Neuronal stem cell (in vitro differentiated cells): Measurements from ENCODE around the gene TGFBRAP1.

Source experiments
- DNase-seq: peaks from one replicate; pipeline ENCODE4 v3.0.0-alpha.2; 2013; ENCODE audit warnings: low spot score
- H2AFZ ChIP-seq: one replicate; pipeline ENCODE4 v1.6.1; 2013; ENCODE audit warnings: mild to moderate bottlenecking, low read length, inconsistent platforms
- H2AK5ac ChIP-seq: 2 replicates; pipeline ENCODE4 v1.6.1; 2013; ENCODE audit warnings: low read depth, mild to moderate bottlenecking, inconsistent platforms, low read length, moderate library complexity, mixed read lengths
- H2BK120ac ChIP-seq: 2 replicates; pipeline ENCODE4 v1.6.1; 2013; ENCODE audit warnings: low read depth, mild to moderate bottlenecking, inconsistent platforms, low read length, moderate library complexity, mixed read lengths
- H2BK12ac ChIP-seq: one replicate; pipeline ENCODE4 v1.6.1; 2013; ENCODE audit warnings: low read length, inconsistent platforms
- H2BK15ac ChIP-seq: 2 replicates; pipeline ENCODE4 v1.6.1; 2013; ENCODE audit warnings: mild to moderate bottlenecking, low read length, inconsistent platforms, mixed read lengths
- H2BK5ac ChIP-seq: one replicate; pipeline ENCODE4 v1.6.1; 2013; ENCODE audit warnings: inconsistent platforms, mild to moderate bottlenecking, low read length, moderate library complexity
- H3K14ac ChIP-seq: one replicate; pipeline ENCODE4 v1.6.1; 2013; ENCODE audit warnings: low read length, inconsistent platforms
- H3K18ac ChIP-seq: 2 replicates; pipeline ENCODE4 v1.6.1; 2013; ENCODE audit warnings: low read length, inconsistent platforms
- H3K23ac ChIP-seq: 2 replicates; pipeline ENCODE4 v1.6.1; 2013; ENCODE audit warnings: low read depth, mild to moderate bottlenecking, mixed read lengths, low read length, inconsistent platforms; ENCODE audit not compliant: poor library complexity
- H3K27ac ChIP-seq: replicated peaks from 3 replicates; pipeline ENCODE4 v1.5.1; 2013; ENCODE audit warnings: low read length, inconsistent platforms
- H3K27me3 ChIP-seq, 3 experiments: 2 replicates each; pipeline ENCODE4 v1.6.1; 2013; ENCODE audit warnings: low read length in 3 of 3, mild to moderate bottlenecking in 2 of 3, inconsistent platforms in 1 of 3, low read depth in 1 of 3, mixed read lengths in 1 of 3, moderate library complexity in 1 of 3; ENCODE audit not compliant: control insufficient read depth in 3 of 3, insufficient read depth in 3 of 3
- H3K36me3 ChIP-seq, 2 donors: replicated peaks in 1 of 2; 2 replicates each; pipeline ENCODE4 v1.6.1; 2013; ENCODE audit warnings: low read length in 2 of 2; ENCODE audit not compliant: control insufficient read depth in 2 of 2, insufficient read depth in 2 of 2
- H3K4ac ChIP-seq: 2 replicates; pipeline ENCODE4 v1.6.1; 2013; ENCODE audit warnings: inconsistent platforms, mild to moderate bottlenecking, low read length, moderate library complexity
- H3K4me1 ChIP-seq, 2 donors: 1 replicate in 1 of 2; 2 replicates in 1 of 2; pipeline ENCODE4 v1.6.1; 2013; ENCODE audit warnings: low read length in 2 of 2, low read depth in 1 of 2; ENCODE audit not compliant: control insufficient read depth in 2 of 2, insufficient read depth in 1 of 2
- H3K4me2 ChIP-seq: one replicate; pipeline ENCODE4 v1.6.1; 2013; ENCODE audit warnings: mild to moderate bottlenecking, low read length, inconsistent platforms; ENCODE audit not compliant: insufficient read depth, poor library complexity, severe bottlenecking
- H3K4me3 ChIP-seq, 2 donors: 2 replicates each; pipeline ENCODE4 v1.5.1; 2013; ENCODE audit warnings: low read length in 2 of 2, mild to moderate bottlenecking in 2 of 2, inconsistent platforms in 1 of 2, moderate library complexity in 1 of 2
- H3K79me1 ChIP-seq: one replicate; pipeline ENCODE4 v1.6.1; 2013; ENCODE audit warnings: low read depth, mild to moderate bottlenecking, inconsistent platforms, low read length, moderate library complexity
- H3K9ac ChIP-seq: one replicate; pipeline ENCODE4 v1.6.1; 2013; ENCODE audit warnings: mild to moderate bottlenecking, low read depth, low read length, inconsistent platforms; ENCODE audit not compliant: poor library complexity
- H3K9me3 ChIP-seq, 2 donors: replicated peaks in 1 of 2; 2 replicates each; pipeline versions ENCODE3 to v1.6.1; 2013; ENCODE audit warnings: low read length in 2 of 2, mild to moderate bottlenecking in 2 of 2, inconsistent platforms in 1 of 2, low read depth in 1 of 2, mixed read lengths in 1 of 2, moderate library complexity in 1 of 2; ENCODE audit not compliant: control insufficient read depth in 2 of 2, insufficient read depth in 1 of 2
- H4K8ac ChIP-seq: one replicate; pipeline ENCODE4 v1.6.1; 2013; ENCODE audit warnings: low read depth, mild to moderate bottlenecking, inconsistent platforms, low read length, moderate library complexity
- H4K91ac ChIP-seq: one replicate; pipeline ENCODE4 v1.6.1; 2013; ENCODE audit warnings: low read length, low read depth, mild to moderate bottlenecking, inconsistent platforms; ENCODE audit not compliant: poor library complexity
- WGBS, 2 donors: extraction: QIAGEN DNeasy Blood & Tissue Kit; methylation state at CpG; one replicate each; pipeline ENCODE4 v1.1.7; 2013; ENCODE audit warnings: missing lambda C conversion rate in 2 of 2, mixed read lengths in 1 of 2; ENCODE audit not compliant: insufficient read length in 2 of 2, insufficient replicate concordance in 1 of 2; ENCODE audit errors: extremely low coverage in 2 of 2; 5-methylcytosine and 5-hydroxymethylcytosine counted together

TGFBRAP1 gene

GRCh38 chr2:105256431-105257047, 73.0 kb downstream of the TGFBRAP1 start:
- no CpG with 5 or more reads among the region's 11 CpGs for WGBS, 2 donors
- H3K4ac ChIP-seq = no peak overlapping the region
- H2AK5ac ChIP-seq = no peak overlapping the region
- no peaks in the 10 kb centered on the region for H3K27me3 ChIP-seq
- H3K4me1 ChIP-seq = peaks cover 0 to 2% of the 10 kb centered on the region in 2 donors
- no peak overlapping the region for H3K23ac ChIP-seq
- no peak overlapping the region for H4K91ac ChIP-seq
- H3K36me3 ChIP-seq = no peaks in the 10 kb centered on the region
- H3K14ac ChIP-seq = no peak overlapping the region
- H3K4me3 ChIP-seq = no peak overlapping the region
- no peak overlapping the region for H2AFZ ChIP-seq
- no peak for DNase-seq
- no peak overlapping the region for H3K4me2 ChIP-seq
- no peak overlapping the region for H3K27ac ChIP-seq
- no peak overlapping the region for H4K8ac ChIP-seq
- H2BK120ac ChIP-seq = no peak overlapping the region
- H3K9ac ChIP-seq = no peak overlapping the region
- H2BK5ac ChIP-seq = no peak overlapping the region
- H2BK15ac ChIP-seq = no peak overlapping the region
- H2BK12ac ChIP-seq = no peak overlapping the region
- no peaks in the 10 kb centered on the region for H3K79me1 ChIP-seq
- no peak overlapping the region for H3K18ac ChIP-seq
- H3K9me3 ChIP-seq = peaks cover 0 to 4% of the 10 kb centered on the region in 2 donors

GRCh38 chr2:105255979-105256378, 73.6 kb downstream of the TGFBRAP1 start:
- Histone ChIP-seq H4K8ac (no peak overlapping the region), H3K9me3 (peaks cover 0 to 2% of the 10 kb centered on the region in 2 donors), H3K23ac (peak overlapping the region; percentile 89), H3K4me3 (no peak overlapping the region), H2BK5ac (no peak overlapping the region), H3K18ac (no peak overlapping the region), H3K4me1 (peaks cover 0 to 2% of the 10 kb centered on the region in 2 donors), H3K9ac (no peak overlapping the region), H3K36me3 (no peaks in the 10 kb centered on the region), H2BK15ac (no peak overlapping the region), H2BK12ac (no peak overlapping the region), H3K79me1 (no peaks in the 10 kb centered on the region), H3K4ac (no peak overlapping the region), H3K4me2 (no peak overlapping the region), H2BK120ac (no peak overlapping the region), H4K91ac (no peak overlapping the region), H3K27me3 (no peaks in the 10 kb centered on the region), H2AK5ac (peak overlapping the region; percentile 84), H3K27ac (no peak overlapping the region), H2AFZ (no peak overlapping the region), H3K14ac (peak overlapping the region; percentile 89)
- no CpG with 5 or more reads among the region's 2 CpGs for WGBS, 2 donors
- DNase-seq = no peak

GRCh38 chr2:105254531-105255210, 74.9 kb downstream of the TGFBRAP1 start:
- no peak overlapping the region for H3K9ac ChIP-seq
- no CpG with 5 or more reads among the region's 5 CpGs for WGBS, 2 donors
- no peak overlapping the region for H2BK5ac ChIP-seq
- no peak overlapping the region for H3K4me2 ChIP-seq
- DNase-seq = no peak
- no peak overlapping the region for H2BK120ac ChIP-seq
- H3K27ac ChIP-seq = no peak overlapping the region
- no peak overlapping the region for H3K23ac ChIP-seq
- H3K4me3 ChIP-seq = no peak overlapping the region
- no peak overlapping the region for H3K4ac ChIP-seq
- no peak overlapping the region for H4K8ac ChIP-seq
- H3K18ac ChIP-seq = no peak overlapping the region
- H3K27me3 ChIP-seq = no peaks in the 10 kb centered on the region
- no peaks in the 10 kb centered on the region for H3K36me3 ChIP-seq
- no peak overlapping the region for H2AK5ac ChIP-seq
- no peaks in the 10 kb centered on the region for H3K79me1 ChIP-seq
- H3K14ac ChIP-seq = no peak overlapping the region
- H2BK15ac ChIP-seq = peak overlapping the region; percentile 28
- peaks cover 0 to 4% of the 10 kb centered on the region in 2 donors for H3K9me3 ChIP-seq
- H4K91ac ChIP-seq = no peak overlapping the region
- peaks cover 0 to 2% of the 10 kb centered on the region in 2 donors for H3K4me1 ChIP-seq
- H2BK12ac ChIP-seq = no peak overlapping the region
- no peak overlapping the region for H2AFZ ChIP-seq

GRCh38 chr2:105252271-105252670, 77.3 kb downstream of the TGFBRAP1 start:
- Histone ChIP-seq H3K14ac (no peak overlapping the region), H3K27ac (peak overlapping the region; percentile 57), H2BK120ac (no peak overlapping the region), H4K8ac (no peak overlapping the region), H2BK15ac (no peak overlapping the region), H2AFZ (no peak overlapping the region), H3K27me3 (no peaks in the 10 kb centered on the region), H2BK5ac (no peak overlapping the region), H2BK12ac (no peak overlapping the region), H3K4ac (no peak overlapping the region), H3K36me3 (no peaks in the 10 kb centered on the region), H2AK5ac (no peak overlapping the region), H3K9ac (no peak overlapping the region), H3K79me1 (no peaks in the 10 kb centered on the region), H3K23ac (no peak overlapping the region), H3K4me2 (no peak overlapping the region), H3K18ac (no peak overlapping the region), H4K91ac (no peak overlapping the region), H3K4me3 (no peak overlapping the region), H3K9me3 (peaks cover 0 to 5% of the 10 kb centered on the region in 2 donors), H3K4me1 (peaks cover 0 to 2% of the 10 kb centered on the region in 2 donors)
- no CpG with 5 or more reads among the region's 2 CpGs for WGBS, 2 donors
- DNase-seq = no peak
